MV-4-11 (cell line): ENCODE results near the gene TMEM167B.
A peak's percentile ranks its signal among the peaks of the same experiment; 100 is the strongest.
"Not testable (repeated sequence)": the region's sequence is repeated elsewhere in the genome, so short reads cannot be mapped to it uniquely, and the experiment has no call there.

ENCODE experiments used
- DNase-seq: peaks from one replicate; lab custom pipeline; 2025; lab: John Stamatoyannopoulos, UW

Gene TMEM167B

GRCh38 chr1:109090196-109091077 is at the start of gene TMEM167B:
TSS of gene TMEM167B (plus strand) at chr1:109090764. CDS start at chr1:109090873, 109 bp downstream.
- peak; percentile 92 for DNase-seq

GRCh38 chr1:109040989-109041620 is 49.5 kb upstream of the TMEM167B start:
- peak; percentile 29 for DNase-seq

GRCh38 chr1:109041621-109042468 is 48.7 kb upstream of the TMEM167B start, which contains the start of gene WDR47:
TSS of gene WDR47 (minus strand) at chr1:109042102. CDS start at chr1:109023512, 18,590 bp downstream.
- peak; percentile 95 for DNase-seq

- no peak for DNase-seq
These were observed 45.0 kb upstream of the TMEM167B start for GRCh38 chr1:109045595-109045994.

- no peak for DNase-seq
These were observed 43.9 kb upstream of the TMEM167B start for GRCh38 chr1:109046671-109047070.

- no peak for DNase-seq
These were observed 43.2 kb upstream of the TMEM167B start for GRCh38 chr1:109047339-109047738.

- no peak for DNase-seq
These were observed 42.2 kb upstream of the TMEM167B start for GRCh38 chr1:109048335-109048734.

- no peak for DNase-seq
These were observed 40.2 kb upstream of the TMEM167B start for GRCh38 chr1:109050228-109050995.

GRCh38 chr1:109052145-109052544 is 38.4 kb upstream of the TMEM167B start:
- DNase-seq, result not testable (repeated sequence)

- no peak for DNase-seq
These were observed 34.5 kb upstream of the TMEM167B start for GRCh38 chr1:109056064-109056463.

GRCh38 chr1:109059026-109059425 is 31.5 kb upstream of the TMEM167B start:
- no peak for DNase-seq

- no peak for DNase-seq
These were observed 29.9 kb upstream of the TMEM167B start for GRCh38 chr1:109060707-109061106.

GRCh38 chr1:109061183-109061582 is 29.4 kb upstream of the TMEM167B start:
- no peak for DNase-seq

- DNase-seq, result no peak
These were observed 25.4 kb upstream of the TMEM167B start for GRCh38 chr1:109065137-109065536.

- no peak for DNase-seq
These were observed 22.7 kb upstream of the TMEM167B start for GRCh38 chr1:109067883-109068282.

GRCh38 chr1:109069294-109069693 is 21.3 kb upstream of the TMEM167B start:
- DNase-seq, result no peak

- peak; percentile 88 for DNase-seq
These were observed 14.8 kb upstream of the TMEM167B start, which contains the start of gene TAF13 for GRCh38 chr1:109075531-109076490. TSS of gene TAF13 (minus strand) at chr1:109076003. CDS start at chr1:109075947, 56 bp downstream.

GRCh38 chr1:109078317-109078716 is 12.2 kb upstream of the TMEM167B start:
- DNase-seq, result peak; percentile 41

- no peak for DNase-seq
These were observed 11.3 kb upstream of the TMEM167B start for GRCh38 chr1:109079240-109079622.

- no peak for DNase-seq
These were observed 10.0 kb upstream of the TMEM167B start for GRCh38 chr1:109080441-109081082.
